BLaER1 treated with 17β-estradiol and CSF1 and Interleukin-3, amounts not matched to agents 10 nM and 100 nM (cell line): Measurements from ENCODE around the gene SLIT1.

Experiments used
- H3K27ac ChIP-seq, 11 experiments: shearing (Covaris generic); formaldehyde crosslinking; 2 replicates each; pipeline ENCODE4 v1.8.1; 2022
- H3K27me3 ChIP-seq, 11 experiments: shearing (Covaris generic); formaldehyde crosslinking; 2 replicates each; pipeline ENCODE4 v1.8.1; 2022
- H3K36me3 ChIP-seq, 11 experiments: shearing (Covaris generic); formaldehyde crosslinking; 2 replicates each; pipeline ENCODE4 v1.8.1; 2022
- H3K4me1 ChIP-seq, 10 experiments: shearing (Covaris generic); formaldehyde crosslinking; 2 replicates each; pipeline ENCODE4 v1.8.1; 2022
- H3K4me2 ChIP-seq, 11 experiments: shearing (Covaris generic); formaldehyde crosslinking; 2 replicates each; pipeline ENCODE4 v1.8.1; 2022
- H3K4me3 ChIP-seq, 10 experiments: shearing (Covaris generic); formaldehyde crosslinking; 2 replicates each; pipeline ENCODE4 v1.8.1; 2022
- H3K9ac ChIP-seq, 11 experiments: shearing (Covaris generic); formaldehyde crosslinking; 2 replicates each; pipeline ENCODE4 v1.8.1; 2022
- H3K9me3 ChIP-seq, 11 experiments: shearing (Covaris generic); formaldehyde crosslinking; replicated peaks in 1 of 11; 2 replicates each; pipeline ENCODE4 v1.8.1; 2022
- H4K20me1 ChIP-seq, 11 experiments: shearing (Covaris generic); formaldehyde crosslinking; 2 replicates each; pipeline ENCODE4 v1.8.1; 2022
- Cebpa-rat ChIP-seq, 11 experiments: shearing (Covaris generic); IDR thresholded peaks; 2 replicates each; pipeline ENCODE4 v1.8.1; 2022

SLIT1 gene

DNA sequence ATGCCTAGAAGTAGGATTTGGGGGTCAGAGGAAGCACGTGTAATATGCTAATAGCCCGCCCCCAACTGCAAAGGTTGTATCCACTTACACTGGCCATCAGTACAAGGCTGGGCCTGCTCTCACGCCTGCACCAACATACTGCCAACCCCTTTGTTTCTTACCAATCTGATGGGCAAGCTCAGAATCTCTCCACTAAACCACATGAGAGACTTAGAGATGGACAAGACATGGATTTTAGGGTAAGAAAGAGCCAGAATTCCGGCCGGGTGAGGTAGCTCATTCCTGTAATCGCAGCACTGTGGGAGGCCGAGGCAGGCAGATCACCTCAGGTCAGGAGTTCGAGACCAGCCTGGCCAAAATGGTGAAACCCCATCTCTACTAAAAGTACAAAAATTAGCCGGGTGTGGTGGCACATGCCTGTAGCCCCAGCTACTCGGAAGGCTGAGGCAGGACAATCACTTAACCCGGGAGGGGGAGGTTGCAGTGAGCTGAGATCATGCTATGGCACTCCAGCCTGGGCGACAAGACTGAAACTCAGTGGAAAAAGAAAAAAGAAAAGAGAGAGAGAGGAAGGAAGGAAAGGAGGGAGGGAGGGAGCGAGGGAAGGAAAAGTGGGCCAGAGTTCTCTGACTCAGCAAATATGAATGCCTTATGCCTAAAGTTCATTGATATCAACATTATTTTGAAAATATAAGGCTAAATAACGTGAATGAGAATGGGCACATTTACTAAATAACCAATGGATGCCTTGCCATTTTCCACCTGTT, 162.2 kb downstream of the SLIT1 start:
- Histone ChIP-seq H3K27ac (peak overlapping the region in 3 of 11 experiments; percentile 17 to 53 (median 42); a peak in 6 of 22 replicates), H4K20me1 (no peaks in the 10 kb centered on the region), H3K27me3 (no peaks in the 10 kb centered on the region), H3K9me3 (no peaks in the 10 kb centered on the region), H3K9ac (peak overlapping the region in 4 of 11 experiments; percentile 15 to 27 (median 20); a peak in 3 of 22 replicates), H3K36me3 (no peaks in the 10 kb centered on the region), H3K4me2 (peak overlapping the region; percentile 46 to 82 (median 70)), H3K4me1 (peaks cover 24 to 41% (median 37%) of the 10 kb centered on the region in 10 experiments), H3K4me3 (no peak overlapping the region)
- TF ChIP-seq Cebpa-rat (IDR thresholded peaks at IDR 0.05), result no peak

DNA sequence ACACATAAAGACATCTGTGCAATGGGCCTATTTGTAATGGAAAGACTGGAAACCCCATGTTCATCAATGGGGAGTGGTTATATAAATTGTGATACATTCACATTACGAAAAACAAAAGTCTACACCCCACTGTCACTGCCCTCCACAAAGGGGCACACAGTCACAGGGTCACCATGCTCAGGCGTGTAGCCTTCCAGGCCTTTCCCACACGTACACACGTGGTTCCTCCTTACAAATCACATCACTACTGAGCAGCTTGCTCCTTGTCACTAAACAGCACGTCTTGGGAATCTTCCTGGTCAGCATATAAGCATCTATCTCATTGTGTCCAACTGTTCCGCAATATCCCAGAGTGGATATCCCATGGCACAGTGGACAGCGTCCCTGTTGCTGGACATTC, 163.1 kb downstream of the SLIT1 start:
- H3K9ac ChIP-seq, result no peak overlapping the region
- no peak overlapping the region for H3K4me3 ChIP-seq
- no peaks in the 10 kb centered on the region for H3K36me3 ChIP-seq
- TF ChIP-seq Cebpa-rat (IDR thresholded peaks at IDR 0.05), result no peak
- no peak overlapping the region; a peak in 1 of 22 replicates for H3K4me2 ChIP-seq
- no peaks in the 10 kb centered on the region for H3K9me3 ChIP-seq
- H3K27me3 ChIP-seq, result no peaks in the 10 kb centered on the region
- peaks cover 24 to 47% (median 38%) of the 10 kb centered on the region in 10 experiments for H3K4me1 ChIP-seq
- no peak overlapping the region for H3K27ac ChIP-seq
- H4K20me1 ChIP-seq, result no peaks in the 10 kb centered on the region

DNA sequence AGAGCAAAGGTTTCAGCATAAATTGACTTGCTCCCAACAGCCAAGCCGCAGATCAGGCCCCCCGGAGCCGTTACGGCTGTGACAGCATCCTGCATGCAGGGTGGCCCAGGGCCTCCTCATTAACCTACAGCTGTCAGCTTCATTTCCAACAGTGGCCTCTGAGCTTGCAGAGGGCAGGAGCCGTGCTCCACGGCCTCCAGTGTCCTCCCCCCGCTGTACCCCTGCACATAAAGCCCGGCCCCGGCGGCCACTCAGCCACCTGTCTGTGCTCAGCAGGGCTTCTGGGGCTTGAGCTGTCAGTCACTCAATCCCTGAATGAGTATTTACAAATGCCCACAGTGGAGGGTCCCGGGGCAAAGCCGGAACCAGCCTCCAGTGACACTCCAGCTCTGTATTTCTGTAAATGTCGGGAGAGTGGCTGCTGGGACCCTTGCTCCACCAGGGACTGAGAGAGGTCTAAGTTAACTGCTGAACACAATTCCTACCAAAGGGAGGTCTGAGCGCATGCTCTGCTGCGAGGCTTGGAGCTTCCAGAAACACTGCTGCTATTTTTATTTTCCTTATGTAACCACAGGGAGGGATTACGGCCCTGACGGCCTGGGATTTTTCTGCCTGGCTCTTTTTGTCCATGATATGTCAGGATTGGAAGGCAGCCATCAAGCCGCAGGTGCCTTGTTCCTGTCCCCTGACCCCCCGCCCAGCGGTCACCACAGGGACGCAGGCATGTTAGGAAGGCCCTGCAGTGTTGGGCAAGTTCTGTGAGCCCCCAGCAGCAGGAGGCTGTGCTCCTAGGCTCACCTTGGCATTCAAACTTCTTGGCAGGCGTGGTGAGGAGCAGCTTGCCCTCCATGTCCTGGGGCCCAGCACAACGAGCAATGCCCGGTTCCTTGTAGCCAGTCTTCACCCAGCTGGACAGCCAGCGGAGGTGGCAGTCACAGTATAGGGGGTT, 165.0 kb downstream of the SLIT1 start:
- peak overlapping the region in 8 of 11 experiments; percentile 20 to 40 (median 30); a peak in 7 of 22 replicates for H3K4me2 ChIP-seq

DNA sequence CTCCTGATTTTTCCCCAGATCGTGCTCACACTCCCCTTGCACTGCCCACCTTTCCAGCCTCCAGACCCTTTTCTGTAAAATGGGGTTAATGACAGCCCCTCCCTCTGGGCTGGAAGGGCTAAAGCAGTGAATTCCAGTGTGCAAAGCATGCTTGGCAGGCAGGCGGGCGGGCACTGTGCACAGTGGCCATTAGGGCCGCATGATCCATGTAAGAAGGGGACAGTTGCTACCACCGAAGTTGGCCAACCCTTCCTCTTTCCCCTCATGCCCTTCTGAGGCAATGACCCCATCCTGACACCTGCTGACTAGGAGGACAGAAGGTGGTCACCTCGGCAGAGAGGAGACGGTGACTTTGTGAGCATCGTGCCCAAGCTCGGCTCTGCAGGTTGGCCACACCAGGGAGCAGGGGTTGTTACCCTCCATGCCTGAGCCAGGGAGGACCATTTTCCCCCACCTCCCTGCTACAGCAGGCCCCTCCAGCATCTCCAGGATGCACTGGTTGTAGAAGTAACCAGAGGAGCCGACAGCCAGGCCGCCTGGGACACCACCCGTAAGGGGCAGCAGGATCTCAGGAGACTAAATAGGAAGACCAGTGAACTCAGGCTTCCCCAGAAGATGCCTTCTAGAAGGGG, 166.4 kb downstream of the SLIT1 start:
- TF ChIP-seq Cebpa-rat (IDR thresholded peaks at IDR 0.05), result no peak
- Histone ChIP-seq H3K27me3 (no peaks in the 10 kb centered on the region), H3K36me3 (no peaks in the 10 kb centered on the region), H3K4me3 (no peak overlapping the region), H3K4me2 (peak overlapping the region in 7 of 11 experiments; percentile 5 to 42 (median 37); a peak in 12 of 22 replicates), H4K20me1 (peaks cover 0 to 3% (median 0%) of the 10 kb centered on the region in 11 experiments; a peak in 1 of 22 replicates), H3K9me3 (no peaks in the 10 kb centered on the region), H3K9ac (no peak overlapping the region), H3K27ac (no peak overlapping the region), H3K4me1 (peaks cover 32 to 60% (median 50%) of the 10 kb centered on the region in 10 experiments)

More for the DNA sequence above, 165.0 kb downstream of the SLIT1 start:
- H3K27me3 ChIP-seq, result no peaks in the 10 kb centered on the region
- no peaks in the 10 kb centered on the region for H3K36me3 ChIP-seq
- peaks cover 33 to 65% (median 54%) of the 10 kb centered on the region in 10 experiments for H3K4me1 ChIP-seq
- no peak for TF ChIP-seq Cebpa-rat (IDR thresholded peaks at IDR 0.05)
- no peak overlapping the region for H3K27ac ChIP-seq
- no peaks in the 10 kb centered on the region for H3K9me3 ChIP-seq
- no peak overlapping the region for H3K9ac ChIP-seq
- no peak overlapping the region for H3K4me3 ChIP-seq
- peaks cover 0 to 3% (median 0%) of the 10 kb centered on the region in 11 experiments; a peak in 1 of 22 replicates for H4K20me1 ChIP-seq

DNA sequence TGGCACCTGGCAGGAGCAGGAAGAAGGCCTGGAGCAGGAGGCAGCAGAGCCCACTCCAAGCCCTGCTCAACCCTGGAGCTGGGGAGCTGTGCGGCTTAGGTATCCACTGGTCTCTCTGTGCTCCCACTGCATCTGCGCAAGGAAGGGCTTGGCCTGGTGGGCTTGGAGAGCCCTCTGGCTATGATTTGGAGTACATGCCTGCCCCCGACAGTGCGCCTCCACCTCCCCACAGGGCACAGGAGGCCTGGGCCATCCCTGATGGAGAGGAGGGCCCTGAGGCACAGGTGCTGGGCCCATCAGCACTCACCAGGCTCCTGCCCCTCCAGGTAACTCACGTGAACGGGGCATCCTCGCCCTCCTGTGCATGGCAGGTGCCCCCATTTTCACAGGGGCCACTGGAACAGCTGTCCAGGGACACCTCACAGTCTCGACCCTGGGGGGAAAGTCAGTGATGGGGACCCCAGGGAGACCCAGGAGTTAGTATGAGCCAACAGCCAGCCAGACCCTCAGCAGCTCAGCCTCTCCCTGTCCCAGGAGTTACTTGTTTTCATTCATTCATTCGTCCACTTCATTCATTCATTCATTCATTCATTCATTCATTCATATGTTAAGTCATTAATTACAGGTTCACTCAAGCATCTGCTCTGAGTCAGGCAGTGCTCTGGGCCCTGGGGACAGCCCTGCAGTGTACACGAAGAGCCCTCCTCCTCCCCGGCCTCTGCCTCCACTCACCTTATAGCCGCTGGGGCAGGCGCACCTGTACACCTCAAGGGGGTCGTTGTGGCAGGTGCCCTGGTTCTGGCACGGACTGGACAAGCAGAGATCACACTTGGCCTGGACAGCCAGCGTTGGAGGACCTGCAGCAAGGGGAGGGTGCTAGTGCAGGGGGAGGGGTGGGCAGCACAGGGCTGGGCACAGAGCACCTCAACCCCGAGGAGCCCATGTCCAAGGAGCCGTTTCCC, 167.2 kb downstream of the SLIT1 start:
- H3K36me3 ChIP-seq, result no peaks in the 10 kb centered on the region
- H3K4me3 ChIP-seq, result no peak overlapping the region
- no peaks in the 10 kb centered on the region for H3K27me3 ChIP-seq
- no peaks in the 10 kb centered on the region for H3K9me3 ChIP-seq
- no peak overlapping the region for H3K27ac ChIP-seq
- no peak for TF ChIP-seq Cebpa-rat (IDR thresholded peaks at IDR 0.05)
- H3K4me1 ChIP-seq, result peaks cover 24 to 52% (median 42%) of the 10 kb centered on the region in 10 experiments
- peaks cover 0 to 6% (median 0%) of the 10 kb centered on the region in 11 experiments; a peak in 1 of 22 replicates for H4K20me1 ChIP-seq
- no peak overlapping the region for H3K4me2 ChIP-seq
- H3K9ac ChIP-seq, result no peak overlapping the region

DNA sequence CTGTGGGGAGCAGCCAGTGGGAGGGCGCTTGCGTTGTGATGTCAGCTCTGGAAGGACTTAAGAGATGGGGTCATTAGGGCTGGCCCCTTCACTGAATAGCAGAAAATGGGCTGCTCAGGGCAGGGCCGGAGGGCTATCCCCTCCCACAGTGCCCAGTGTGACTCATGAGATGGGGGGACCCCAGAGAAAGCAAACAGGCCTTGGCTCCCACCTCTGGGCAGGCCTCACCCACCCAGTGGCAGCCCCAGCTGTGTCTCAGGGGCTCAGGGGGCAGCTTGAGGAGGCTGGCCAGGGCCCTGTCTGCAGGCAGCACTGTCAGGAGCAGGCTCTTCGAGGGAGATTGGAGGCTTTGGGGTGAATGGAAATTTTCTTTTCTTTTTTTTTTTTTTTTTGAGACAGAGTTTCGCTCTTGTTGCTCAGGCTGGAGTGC, 168.3 kb downstream of the SLIT1 start:
- no peaks in the 10 kb centered on the region for H3K27me3 ChIP-seq
- peaks cover 0 to 7% (median 0%) of the 10 kb centered on the region in 11 experiments; a peak in 1 of 22 replicates for H4K20me1 ChIP-seq
- H3K36me3 ChIP-seq, result no peaks in the 10 kb centered on the region
- no peak overlapping the region for H3K4me3 ChIP-seq
- no peak for TF ChIP-seq Cebpa-rat (IDR thresholded peaks at IDR 0.05)
- H3K9me3 ChIP-seq, result no peaks in the 10 kb centered on the region
- H3K4me2 ChIP-seq, result peak overlapping the region in 10 of 11 experiments; percentile 73 to 94 (median 92); a peak in 18 of 22 replicates
- no peak overlapping the region for H3K27ac ChIP-seq
- H3K9ac ChIP-seq, result no peak overlapping the region; a peak in 1 of 22 replicates
- H3K4me1 ChIP-seq, result peaks cover 20 to 48% (median 37%) of the 10 kb centered on the region in 10 experiments

DNA sequence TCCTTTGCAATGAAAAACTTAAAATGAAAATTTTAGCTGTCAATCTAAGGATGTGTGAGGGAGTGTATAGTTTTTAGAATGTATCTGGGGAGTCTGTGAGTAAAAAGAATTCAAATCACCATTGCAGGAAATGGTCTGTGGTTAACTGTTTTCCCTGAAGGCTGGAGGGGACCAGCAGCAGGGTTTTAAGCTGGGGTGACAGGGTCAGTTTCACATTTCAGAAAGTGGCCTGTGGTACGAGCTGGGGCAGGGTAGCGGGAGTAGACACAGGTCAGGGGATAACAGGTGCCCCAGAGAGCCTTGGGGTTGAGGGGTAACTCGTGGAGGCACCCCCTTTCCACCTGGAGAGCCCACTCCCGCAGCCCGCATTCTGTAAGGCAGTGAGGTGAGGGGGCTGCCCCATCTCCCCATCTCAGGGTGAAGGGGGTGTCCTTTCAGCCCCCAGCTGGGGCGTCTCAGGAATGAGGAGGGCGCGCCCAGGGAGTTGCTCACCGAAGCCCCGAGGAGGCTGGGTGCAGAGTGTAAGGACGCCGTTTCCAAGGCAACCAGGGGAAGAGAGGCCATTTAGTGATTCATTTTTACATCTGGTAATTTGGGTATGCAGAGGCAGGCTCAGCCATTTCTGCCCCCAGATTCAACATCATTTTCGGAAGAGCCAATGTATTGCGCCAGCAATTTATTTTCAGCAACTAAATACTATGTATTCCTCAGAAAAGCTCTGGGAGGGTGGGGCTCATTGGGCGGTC, 168.9 kb downstream of the SLIT1 start:
- peak overlapping the region in 5 of 11 experiments; percentile 25 to 47 (median 33); a peak in 3 of 22 replicates for H3K9ac ChIP-seq
- TF ChIP-seq Cebpa-rat (IDR thresholded peaks at IDR 0.05), result no peak
- H3K27ac ChIP-seq, result peak overlapping the region in 6 of 11 experiments; percentile 19 to 47 (median 38); a peak in 7 of 22 replicates
- no peaks in the 10 kb centered on the region for H3K27me3 ChIP-seq
- peak overlapping the region; percentile 73 to 94 (median 91) for H3K4me2 ChIP-seq
- H4K20me1 ChIP-seq, result peaks cover 0 to 7% (median 0%) of the 10 kb centered on the region in 11 experiments; a peak in 1 of 22 replicates
- no peaks in the 10 kb centered on the region for H3K36me3 ChIP-seq
- peak overlapping the region in 4 of 10 experiments; percentile 17 to 47 (median 38); a peak in 3 of 20 replicates for H3K4me3 ChIP-seq
- peaks cover 17 to 43% (median 32%) of the 10 kb centered on the region in 10 experiments for H3K4me1 ChIP-seq
- no peaks in the 10 kb centered on the region for H3K9me3 ChIP-seq
